ENCODE measurements around the gene CAPN10.

The CAPN10 gene

DNA sequence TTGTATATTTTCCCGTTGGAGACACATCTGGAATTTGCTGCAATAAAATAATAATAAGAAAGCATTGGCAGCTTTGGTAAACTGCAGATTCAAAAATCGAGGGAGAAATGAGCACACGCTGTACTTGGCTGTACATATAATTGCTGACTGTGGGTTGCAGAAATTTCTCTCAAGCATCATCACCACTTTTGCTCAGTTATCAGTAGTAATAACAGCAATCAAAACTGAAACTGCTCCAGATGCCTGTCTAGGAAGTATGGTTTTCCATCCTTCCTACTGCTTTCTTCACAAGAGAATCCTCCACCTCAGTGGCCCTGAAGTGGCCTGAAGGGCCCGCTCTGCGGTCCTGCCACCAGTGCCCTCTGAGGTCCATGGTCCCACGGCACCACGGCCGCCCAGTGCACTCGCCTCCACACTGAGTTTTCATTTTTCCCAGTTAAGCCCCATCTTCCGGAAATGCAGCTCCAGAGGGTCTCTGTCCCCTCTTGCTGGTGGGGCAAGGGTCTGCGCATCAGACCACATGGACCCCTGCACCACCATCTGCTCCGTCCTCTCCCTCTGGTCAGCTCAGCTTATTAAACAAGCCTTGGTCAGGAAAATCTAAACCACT lies 22.5 kb upstream of the CAPN10 start:
- no peak for DNase-seq

DNA sequence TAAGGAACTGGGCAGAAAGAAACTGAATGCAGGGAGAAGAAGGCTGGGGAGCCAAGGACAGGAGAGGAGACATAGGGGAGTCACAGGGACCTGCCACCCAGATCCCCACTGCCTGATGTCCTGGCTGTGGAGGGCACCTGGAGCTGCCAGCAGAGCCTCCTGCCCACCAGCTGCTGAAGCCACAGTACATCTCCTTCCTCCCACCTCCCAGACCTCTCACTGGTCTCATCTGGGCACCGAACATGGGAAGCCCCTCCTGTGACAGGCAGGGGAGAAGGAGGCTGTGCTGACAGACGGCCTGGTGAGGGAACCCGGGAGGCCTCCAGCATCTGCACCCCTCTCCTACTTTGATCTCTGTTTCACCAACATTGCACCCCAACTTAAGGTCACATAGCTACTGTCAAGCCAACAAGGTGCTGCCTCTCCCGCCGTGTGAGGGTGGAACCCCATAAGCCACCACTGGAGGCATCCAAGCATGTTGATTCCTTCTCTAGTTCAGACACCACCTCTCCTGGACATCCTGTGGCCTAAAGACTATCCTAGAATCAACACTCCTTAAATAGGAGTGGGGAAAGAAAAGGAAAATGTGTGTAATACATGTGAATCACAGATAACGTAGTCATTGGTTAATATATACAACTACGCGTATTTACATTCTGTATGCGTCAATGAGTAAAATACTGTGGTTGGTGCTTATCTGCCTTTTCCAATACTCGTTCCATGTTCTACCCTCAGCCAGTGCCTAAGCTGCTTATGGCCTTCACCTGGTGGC lies 21.8 kb upstream of the CAPN10 start:
- peak; percentile 53 for DNase-seq

DNA sequence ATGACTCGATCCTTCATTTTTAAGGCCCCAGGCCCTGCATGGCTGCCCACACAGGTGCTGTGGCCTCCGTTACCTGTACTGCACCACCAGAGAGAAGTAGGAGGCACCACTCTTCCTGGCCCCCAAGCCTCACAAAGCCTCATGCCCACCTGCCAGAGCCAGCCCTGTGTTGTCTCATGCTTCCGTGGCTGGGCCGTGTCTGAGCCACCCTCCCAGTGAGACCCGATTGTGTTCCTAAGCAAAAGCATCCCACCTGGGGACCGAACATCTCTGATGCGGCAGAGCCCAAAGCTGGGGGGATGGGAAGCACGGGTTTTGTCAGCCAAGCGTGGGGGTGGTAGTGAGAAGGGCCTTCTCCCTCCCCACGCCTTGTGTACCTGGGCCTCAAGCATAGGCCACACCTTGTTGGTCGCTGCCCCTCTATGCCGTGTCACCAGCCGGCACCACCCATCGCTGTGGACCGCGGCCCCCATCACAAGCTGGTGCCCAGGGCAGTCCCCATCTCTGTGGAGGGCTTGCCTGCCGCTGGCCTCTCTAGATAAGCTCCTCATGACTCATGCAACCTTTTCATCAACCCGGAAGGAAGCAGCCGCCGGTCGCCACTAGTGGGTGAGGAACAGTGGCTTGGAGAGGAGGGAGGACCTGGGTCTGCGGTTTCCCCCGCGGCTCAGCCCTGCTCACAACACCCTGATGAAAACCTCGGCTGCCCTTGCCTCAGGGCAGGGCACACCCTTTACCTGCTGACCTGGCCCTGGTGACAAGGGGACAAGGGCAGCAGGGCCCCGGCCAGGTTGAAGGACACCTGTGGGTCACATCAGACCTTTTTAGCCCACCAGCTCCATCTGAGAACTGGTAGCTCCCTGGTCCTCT lies 21.0 kb upstream of the CAPN10 start:
- peak; percentile 90 for DNase-seq

DNA sequence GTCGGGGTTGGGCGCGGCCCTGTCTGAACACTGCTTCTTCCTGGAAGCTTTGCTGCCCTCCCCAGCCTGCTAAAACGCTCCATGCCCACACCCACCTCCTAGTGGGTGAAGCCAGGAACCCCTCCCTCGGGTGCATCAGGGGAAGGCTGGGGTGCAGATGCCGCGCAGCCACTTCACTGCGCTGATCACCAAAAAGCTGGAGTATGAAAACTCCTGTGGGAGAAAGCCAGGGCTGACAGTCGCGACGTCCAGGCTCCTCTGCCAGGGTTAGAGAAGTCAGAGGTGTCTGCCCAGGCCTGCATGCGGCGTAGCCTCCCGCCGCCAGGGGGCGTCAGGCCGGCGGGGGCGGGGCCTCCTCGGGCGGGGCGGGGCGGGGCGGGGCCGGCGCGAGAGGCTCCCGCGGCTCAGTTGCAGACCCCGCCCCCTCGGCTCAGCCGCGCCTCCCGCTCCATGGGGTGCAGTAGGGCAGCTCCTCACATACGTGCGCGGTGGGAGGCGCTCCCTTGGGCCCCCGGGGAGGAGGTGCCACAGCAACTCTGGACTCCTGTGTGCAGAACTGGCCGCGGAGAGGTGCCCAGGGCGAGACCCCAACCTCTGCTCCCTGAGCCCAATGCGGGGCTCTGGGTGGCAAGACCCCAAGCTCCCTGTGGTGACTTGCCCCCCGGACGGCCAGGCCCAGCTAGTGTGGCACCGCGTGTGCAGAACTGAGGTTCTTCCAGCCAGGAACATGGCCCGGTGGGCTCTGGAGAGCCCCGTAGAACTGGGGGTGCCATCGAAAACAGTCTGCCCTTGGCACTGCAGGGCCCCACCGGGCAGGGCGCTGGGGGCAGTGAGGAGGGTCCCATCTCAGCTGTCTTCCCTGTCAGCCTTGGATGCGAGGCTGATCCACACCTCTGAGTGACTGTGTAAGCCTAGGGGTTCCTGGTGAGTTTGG lies 20.1 kb upstream of the CAPN10 start:
- peak; percentile 95 for DNase-seq

DNA sequence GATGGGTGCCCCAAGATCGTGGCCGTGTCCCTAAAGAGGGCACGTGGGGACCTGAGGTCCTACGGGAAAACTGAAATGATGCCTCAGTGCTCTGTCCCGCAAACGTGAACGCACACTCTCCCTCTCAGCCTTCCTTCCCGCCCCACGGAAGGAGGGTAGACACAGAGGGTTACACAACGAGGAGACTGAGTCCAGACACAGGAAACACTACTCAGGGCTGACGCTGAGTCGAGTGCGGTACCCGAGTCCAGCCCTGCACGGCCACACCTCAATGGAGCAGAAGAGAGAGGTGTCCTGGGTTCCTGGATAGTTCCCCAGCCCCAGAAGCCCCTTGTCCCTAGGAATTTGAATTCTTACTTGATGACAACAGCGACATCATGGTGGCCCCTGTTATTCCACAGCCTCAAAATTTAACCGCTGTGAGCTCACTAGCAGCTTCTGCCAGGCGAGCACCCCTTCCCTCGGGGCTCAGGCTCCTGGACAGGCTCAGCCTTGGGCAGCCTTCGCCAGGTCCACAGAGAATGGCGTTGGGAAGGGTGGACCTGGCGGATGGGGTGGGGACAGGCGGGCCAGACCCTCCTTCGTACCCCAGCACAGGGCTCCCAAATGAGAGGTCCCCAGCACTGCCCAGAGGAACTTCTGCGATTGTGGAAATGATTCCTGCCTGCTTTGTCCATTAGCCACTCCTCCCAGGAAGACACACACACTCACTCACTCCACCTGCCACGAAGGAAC lies 19.2 kb upstream of the CAPN10 start:
- DNase-seq, result peak; percentile 47

DNA sequence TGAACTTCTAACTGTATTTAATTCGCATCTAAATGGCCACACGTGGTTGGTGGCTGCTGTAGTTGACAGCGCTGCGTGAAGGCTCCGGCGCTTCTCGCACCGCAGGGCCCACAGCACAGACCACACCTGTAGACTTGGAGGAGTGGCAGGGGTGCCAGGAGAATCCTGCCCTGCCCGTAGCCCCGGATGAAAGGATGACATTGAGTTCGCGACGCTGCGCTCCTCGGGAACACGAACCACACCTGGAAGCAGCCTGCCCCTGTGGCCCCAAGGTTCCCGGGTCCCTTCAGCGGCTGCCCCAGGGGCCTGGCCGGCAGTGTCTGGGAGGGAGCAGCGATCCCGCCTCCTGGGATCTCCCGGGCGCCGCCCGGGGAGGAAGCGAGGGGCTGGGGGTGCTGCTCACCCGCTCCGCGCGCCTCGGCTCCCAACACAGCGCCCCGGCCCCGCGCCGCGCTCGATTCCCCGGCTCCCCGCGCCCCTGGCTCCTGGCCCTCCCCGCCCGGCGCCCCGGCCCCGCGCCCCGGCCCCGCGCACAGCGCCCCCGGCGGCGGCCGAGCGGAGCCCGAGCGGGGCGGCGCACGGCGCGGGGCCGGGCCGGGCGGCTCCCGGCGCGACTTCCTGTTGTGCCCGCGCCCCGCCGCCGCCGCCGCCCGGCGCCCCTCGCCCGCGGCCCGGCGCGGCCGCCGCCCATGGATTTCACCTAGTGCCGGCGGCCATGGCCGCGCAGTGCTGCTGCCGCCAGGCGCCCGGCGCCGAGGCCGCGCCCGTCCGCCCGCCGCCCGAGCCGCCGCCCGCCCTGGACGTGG lies 18.5 kb upstream of the CAPN10 start, which contains the start of gene RNPEPL1:
TSS of gene RNPEPL1 (plus strand) at position 613 of the 806 bp plus-strand sequence. CDS start at position 716, 103 bp downstream.
- DNase-seq, result peak; percentile 55

DNA sequence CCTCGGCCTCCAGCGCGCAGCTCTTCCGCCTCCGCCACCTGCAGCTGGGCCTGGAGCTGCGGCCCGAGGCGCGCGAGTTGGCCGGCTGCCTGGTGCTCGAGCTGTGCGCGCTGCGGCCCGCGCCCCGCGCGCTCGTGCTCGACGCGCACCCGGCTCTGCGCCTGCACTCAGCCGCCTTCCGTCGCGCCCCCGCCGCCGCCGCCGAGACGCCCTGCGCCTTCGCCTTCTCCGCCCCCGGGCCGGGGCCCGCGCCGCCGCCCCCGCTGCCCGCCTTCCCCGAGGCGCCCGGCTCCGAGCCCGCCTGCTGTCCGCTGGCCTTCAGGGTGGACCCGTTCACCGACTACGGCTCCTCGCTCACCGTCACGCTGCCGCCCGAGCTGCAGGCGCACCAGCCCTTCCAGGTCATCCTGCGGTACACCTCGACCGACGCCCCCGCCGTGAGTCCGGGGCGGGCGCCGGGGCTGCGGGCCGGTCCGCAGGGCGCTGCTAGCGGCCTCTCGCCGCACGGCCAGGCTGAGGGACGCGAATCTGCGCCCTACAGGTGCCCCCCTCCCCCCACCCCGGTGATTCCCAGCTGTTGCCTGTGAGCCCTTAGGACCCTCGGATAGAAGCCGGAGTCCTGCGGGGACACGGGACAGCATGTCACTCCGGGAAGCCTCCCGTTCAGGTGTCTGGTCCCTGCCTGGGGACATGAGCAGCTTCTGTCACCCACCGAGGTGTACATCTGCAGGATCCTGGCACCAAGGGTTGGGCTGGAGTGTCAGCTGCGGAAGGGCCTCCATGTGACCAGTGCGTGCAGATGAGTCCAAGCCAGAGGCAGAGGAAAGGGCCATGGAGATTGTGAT lies 17.6 kb upstream of the CAPN10 start:
- peak; percentile 53 for DNase-seq

DNA sequence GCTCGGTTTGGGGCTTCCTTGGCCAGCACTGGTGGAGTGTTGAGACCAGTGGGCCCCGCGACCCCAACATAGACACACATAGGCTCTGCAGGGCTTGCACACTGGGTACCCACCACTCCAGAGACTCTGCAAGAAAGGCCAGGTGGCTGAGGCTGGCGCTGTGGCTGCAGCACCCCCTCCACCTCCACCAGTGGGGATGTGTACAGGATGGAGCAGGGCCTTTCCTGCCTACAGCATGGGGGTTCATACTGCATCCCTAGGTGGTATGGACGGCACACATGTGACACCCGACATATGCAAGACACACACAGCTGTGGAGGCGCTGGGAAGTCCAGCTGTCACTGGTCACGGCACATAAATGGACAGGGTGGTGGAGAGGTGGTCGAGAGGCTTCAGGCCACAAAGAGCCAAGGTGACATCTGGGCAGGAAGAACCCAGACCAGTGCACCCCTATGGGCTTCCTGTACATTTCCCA lies 17.0 kb upstream of the CAPN10 start:
- DNase-seq, result no peak

DNA sequence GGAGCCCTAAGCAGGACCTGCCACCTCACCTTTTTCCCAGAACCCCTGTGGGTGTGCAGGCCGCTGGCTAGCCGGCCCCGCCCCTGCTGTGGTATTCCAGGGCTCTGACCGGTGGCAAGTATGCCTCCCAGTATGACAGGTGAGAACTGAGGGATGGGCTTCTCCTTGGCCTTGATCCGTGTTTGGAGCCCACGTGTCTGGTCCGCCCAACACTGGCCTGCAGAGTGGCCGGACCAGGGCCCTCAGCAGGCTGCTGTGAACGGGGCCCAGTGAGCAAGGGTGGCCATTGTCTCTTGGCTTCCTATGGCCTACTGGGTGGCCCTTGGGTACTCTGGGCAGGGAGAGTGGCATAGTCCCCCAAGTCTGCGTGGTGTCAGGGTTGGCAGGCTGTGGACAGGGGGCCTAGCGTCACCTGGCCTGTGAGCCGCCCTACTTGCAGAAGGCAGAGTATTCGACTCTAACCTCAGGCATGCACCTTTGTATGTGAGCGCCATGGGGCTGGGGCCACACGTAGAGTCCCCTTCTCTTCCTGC lies 16.5 kb upstream of the CAPN10 start:
- DNase-seq, result no peak

DNA sequence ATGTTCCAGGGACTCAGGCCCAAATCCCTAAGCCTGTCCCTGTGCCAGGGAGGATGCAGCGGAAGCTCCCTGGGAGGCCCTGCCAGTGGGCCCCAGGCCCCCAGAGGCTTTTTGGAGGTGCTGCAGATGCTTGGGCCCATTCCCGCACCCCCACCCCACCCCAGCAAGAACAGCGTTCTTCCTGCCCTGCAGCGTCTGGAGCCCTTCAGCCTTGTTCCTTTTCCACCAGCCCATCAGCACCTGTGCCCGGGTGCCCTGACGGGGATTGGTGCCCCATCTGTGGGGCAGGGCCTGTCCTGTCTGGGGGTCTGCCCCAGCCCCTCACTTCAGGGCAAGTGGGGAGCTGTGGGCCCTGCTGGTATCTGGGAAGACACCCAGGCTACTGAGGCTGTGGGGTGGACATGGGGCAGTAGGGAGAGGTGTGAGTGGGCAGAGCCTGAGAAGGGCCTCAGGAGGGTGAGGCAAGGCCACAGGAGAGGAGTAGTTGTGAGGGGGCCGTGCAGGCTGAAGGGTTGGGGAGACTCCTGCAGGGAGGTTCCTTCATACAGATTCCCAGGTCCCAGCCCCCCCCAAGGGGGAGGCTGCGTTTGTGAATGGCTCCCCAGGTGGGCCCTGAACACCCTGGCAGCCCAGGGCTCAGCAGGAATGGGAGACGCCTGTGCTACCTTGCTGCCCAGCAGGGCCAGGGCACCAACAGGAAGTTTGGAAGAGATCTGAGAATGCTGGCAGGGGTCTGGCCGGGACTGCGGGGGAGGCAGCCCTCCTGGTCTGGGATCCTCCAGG lies 15.8 kb upstream of the CAPN10 start:
- DNase-seq, result no peak

DNA sequence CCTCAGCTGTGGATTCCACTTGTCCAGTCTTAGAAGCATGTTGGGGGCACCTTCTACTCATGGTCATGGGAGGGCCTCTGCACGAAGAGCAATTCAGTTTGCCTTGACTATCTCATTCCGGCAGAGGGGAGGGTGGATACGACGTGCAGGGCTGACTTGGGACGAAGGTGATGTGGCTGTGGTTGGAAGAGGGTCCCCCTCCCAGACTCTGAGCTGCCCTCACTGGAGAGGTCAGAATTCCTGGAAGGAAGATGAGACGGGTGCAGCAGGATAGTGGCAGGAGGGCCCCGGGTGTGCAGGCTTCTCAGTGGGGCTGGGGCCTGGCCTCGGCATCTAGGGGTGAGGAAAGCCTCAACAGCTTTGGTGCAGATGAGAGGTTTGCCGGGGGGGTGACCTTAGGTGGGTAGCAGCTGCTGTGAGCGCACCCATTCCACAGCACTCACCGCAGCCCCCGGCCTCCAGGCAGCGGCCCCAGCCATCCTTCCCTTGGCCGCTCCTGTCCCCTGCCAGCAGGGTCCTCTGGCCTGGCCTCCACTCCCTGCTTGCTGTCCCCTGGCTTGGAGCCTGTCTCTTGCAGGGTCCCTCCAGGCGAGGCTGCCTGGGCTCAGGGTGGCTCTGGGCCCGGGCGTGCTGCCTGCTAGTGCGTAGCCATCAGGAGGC lies 15.1 kb upstream of the CAPN10 start:
- DNase-seq, result no peak

DNA sequence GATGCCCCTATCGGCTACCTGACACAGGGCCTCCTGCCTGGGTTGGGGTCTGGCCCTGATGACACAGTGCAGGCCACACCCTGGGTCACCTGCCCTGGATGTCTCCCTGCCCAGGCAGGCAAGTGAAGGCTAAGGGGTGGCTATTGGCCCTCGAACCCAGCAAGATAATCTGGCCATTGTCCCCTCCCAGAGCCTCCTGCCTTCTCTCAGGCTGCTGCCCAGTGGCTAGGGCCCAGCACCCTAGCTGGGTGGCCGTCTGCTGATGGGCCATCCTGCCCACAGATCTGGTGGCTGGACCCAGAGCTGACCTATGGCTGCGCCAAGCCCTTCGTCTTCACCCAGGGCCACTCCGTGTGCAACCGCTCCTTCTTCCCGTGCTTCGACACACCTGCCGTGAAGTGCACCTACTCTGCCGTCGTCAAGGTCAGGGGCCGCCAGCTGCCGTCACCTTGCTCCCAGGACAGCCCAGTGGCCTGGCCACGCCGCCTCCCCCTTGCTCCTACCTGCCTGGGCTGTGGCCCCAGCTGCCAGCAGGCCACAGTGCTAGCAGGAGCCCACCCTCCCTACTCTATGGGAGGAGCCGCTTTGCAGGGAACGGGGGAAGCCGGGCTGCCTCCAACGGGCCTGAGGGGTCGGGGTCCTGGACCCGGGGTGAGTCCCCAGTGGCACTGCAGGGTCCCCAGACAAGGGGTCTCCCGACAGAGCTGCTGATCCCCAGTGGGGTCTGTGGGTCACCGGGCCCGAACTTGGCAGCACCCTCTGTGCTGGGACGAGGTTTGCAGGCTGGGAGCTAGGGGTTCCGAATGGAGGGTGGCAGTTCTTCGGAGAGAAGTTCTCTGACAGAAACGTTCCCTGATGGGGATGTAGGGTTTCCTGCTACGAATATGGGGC lies 14.1 kb upstream of the CAPN10 start:
- DNase-seq, result no peak

DNA sequence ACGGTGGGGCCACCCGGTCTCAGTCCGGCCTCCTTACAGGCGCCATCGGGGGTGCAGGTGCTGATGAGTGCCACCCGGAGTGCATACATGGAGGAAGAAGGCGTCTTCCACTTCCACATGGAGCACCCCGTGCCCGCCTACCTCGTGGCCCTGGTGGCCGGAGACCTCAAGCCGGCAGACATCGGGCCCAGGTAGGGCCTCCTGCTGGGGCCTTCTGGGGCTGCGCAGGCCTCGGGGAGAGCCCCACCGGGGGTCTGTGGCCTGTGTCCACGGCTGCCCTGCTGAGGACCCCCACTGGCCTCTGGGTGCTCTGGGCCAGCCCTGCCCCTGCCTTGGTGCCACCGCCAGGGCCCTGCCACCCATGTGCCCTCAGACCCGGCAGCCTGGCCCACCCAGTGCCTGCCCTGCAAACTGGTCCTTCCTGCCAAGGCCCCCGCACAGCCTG lies 13.4 kb upstream of the CAPN10 start:
- DNase-seq, result no peak

DNA sequence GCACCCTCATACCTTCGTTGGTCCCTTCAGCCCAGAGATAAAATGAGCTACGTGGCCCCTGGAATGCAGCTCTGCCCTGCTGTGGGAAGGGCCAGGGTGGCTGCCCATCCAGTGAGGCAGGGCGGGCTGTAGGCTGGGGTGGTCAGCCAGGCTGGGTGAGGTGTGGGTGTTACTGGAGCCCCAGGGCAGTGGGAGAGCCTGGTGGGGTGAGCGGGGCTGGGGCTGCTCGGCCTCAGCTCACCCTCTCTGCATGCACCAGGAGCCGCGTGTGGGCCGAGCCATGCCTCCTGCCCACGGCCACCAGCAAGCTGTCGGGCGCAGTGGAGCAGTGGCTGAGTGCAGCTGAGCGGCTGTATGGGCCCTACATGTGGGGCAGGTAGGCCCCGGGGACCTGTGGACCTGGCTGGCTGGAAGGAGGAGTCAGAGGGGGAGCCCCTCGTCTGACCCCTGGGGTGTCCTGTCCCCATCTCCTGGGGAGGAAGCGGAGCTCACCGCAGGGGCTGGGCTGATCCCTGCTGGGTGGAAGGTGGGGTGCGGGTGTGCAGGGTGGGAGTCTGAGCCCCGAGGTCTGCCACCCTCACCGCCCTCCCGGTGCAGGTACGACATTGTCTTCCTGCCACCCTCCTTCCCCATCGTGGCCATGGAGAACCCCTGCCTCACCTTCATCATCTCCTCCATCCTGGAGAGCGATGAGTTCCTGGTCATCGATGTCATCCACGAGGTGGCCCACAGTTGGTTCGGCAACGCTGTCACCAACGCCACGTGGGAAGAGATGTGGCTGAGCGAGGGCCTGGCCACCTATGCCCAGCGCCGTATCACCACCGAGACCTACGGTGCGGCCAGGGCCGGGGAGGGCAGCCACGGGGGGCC lies 12.8 kb upstream of the CAPN10 start:
- no peak for DNase-seq

DNA sequence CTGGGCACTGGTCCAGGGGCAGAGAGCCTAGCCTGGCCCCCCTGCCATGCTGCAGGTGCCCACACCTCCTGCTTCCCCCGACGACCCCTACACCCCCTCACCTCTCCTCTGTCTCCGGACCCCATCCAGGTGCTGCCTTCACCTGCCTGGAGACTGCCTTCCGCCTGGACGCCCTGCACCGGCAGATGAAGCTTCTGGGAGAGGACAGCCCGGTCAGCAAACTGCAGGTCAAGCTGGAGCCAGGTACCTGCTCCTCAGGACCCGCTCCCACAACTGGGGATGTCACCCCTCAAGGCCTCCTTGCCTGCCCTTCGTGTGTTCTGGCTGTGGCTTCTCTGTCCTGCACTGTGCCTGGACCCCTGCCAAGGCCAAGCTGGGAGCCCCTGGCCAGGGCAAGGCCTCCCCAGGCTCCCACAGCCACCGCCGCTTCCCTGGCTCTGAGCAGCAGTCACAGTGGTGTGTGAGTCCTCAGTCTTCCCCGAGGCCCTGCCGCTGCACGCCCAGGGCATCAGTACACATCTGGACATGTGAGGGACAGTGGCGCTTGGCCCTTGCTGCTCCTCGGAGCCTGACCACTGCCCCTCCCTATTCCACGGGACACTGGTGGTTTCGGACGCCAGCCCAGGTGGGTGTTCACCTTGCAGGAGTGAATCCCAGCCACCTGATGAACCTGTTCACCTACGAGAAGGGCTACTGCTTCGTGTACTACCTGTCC lies 12.0 kb upstream of the CAPN10 start:
- DNase-seq, result no peak

Data from activated CD4-positive, alpha-beta T cell treated with anti-CD3 and anti-CD28 coated beads, Interleukin-2, amount 50 U/mL, for 1 hour (primary cell).